ENCODE measurements around the gene PCYT1A.

GRCh38 chr3:196218155-196218712 is 69.3 kb downstream of the PCYT1A start:
- TF ChIP-seq POLR2A (IDR thresholded peaks at IDR 0.05; ENCODE audit: low read depth, low read length) = no peak
- TF ChIP-seq POLR2AphosphoS5 (IDR thresholded peaks at IDR 0.05; ENCODE audit: low read depth, low read length) = no peak
- no peak for TF ChIP-seq SPI1 (IDR thresholded peaks at IDR 0.05; ENCODE audit: low read depth, low read length)
- TF ChIP-seq TAF1 (IDR thresholded peaks at IDR 0.05; ENCODE audit: low read depth, low read length) = no peak
- no peak for TF ChIP-seq PAX5 (IDR thresholded peaks at IDR 0.05; ENCODE audit: insufficient read depth, low read length, severe bottlenecking)
